Naive B cell (primary cell): ENCODE data around the gene TRAPPC5. TPM values are rescaled to one million over a fixed set of nuclear protein-coding genes. Genes with fewer than 3 reads are reported as not detected.

Source experiments
- ATAC-seq, 2 donors: fragments of 150-1000 bp; cut with Tn5 transposase; 2 replicates each; pipeline ENCODE4 v1.10.0; 2021; ENCODE audit warnings: low read depth in 2 of 2, mild to moderate bottlenecking in 2 of 2, moderate library complexity in 2 of 2
- DNase-seq: peaks from one replicate; pipeline ENCODE4 v3.0.0; 2022
- H3K27ac Mint-ChIP-seq, 6 donors: one replicate each; pipeline ENCODE4 v1.8.0; 2020 to 2022; ENCODE audit warnings: mild to moderate bottlenecking in 6 of 6, mixed read lengths in 6 of 6, moderate library complexity in 5 of 6, inconsistent platforms in 2 of 6
- H3K27me3 Mint-ChIP-seq, 3 donors: one replicate each; pipeline ENCODE4 v1.8.0; 2021 to 2022; ENCODE audit warnings: mixed read lengths in 3 of 3, mild to moderate bottlenecking in 1 of 3
- H3K36me3 Mint-ChIP-seq, 2 donors: one replicate each; pipeline ENCODE4 v1.8.0; 2020 to 2022; ENCODE audit warnings: mixed read lengths in 2 of 2, inconsistent platforms in 1 of 2, mild to moderate bottlenecking in 1 of 2
- H3K4me1 Mint-ChIP-seq, 3 donors: one replicate each; pipeline ENCODE4 v1.8.0; 2020 to 2022; ENCODE audit warnings: mixed read lengths in 3 of 3, inconsistent platforms in 1 of 3, mild to moderate bottlenecking in 1 of 3, moderate library complexity in 1 of 3
- H3K4me3 Mint-ChIP-seq, 8 donors: one replicate each; pipeline ENCODE4 v1.8.0; 2020 to 2022; ENCODE audit warnings: mild to moderate bottlenecking in 8 of 8, mixed read lengths in 8 of 8, moderate library complexity in 8 of 8, inconsistent platforms in 2 of 8
- H3K9me3 Mint-ChIP-seq, 7 donors: one replicate each; pipeline ENCODE4 v1.8.0; 2020 to 2022; ENCODE audit warnings: mixed read lengths in 7 of 7, mild to moderate bottlenecking in 5 of 7, inconsistent platforms in 2 of 7, moderate library complexity in 1 of 7
- polyA plus RNA-seq, 6 donors: library from polyadenylated mRNA; unstranded; fragments of 300-500 nt; fragmentation: Illumina TruSeq; gene quantifications; one replicate each; pipeline ENCODE4 v1.2.3, GENCODE V29; 2021; ENCODE audit warnings: low read depth in 6 of 6

Gene TRAPPC5
- polyA plus RNA-seq, 6 donors from 2014 or later: 171 to 260 (median 224) TPM

DNA sequence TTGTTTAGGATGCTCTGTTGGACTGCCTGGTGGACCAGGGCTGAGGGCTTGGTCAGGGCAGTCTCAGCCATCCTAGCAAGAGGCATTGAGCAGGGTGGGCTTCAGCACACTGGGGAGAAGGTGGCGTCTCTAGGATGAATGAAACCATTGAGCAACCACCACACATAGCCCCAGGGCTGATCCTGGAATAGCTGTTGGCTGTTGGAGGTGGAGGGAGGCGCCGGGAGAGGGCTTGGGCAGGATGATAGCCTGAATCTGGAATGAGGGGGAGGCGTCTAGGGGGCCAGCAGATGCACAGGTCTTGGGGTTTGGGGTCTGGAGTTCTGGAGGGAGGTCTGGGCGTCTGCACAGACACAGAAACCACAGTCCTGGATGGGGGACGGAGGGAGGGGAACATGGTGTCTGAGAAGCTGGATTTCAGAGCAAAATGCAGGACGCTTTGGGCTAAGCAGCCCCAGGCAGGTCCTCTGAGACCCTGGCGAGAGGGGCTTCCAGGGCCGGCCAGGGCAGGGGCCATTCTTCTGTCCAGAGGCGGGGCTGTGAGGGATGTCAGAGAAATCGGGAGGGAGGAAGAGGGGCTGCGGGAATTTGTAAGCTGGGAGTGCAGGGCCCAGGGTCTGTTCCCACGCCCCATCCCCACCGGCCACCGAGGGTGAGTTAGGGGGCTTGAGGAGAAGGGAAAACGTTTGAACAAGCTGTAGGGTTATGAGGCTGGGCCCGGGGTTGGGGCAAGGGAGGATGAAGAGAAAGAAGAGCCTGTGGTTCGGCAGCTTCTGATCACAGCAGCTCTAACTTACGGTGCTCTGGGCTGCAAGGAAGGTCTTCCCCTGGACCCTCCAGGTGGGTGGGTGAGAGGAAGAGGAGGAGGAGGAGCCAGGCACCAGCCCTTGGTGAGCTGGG is 5.2 kb downstream of the TRAPPC5 start:
- DNase-seq: no peak
- H3K36me3 Mint-ChIP-seq: peaks cover 0 to 4% of the 10 kb centered on the region in 2 donors
- no peaks in the 10 kb centered on the region for H3K27me3 Mint-ChIP-seq
- no peaks in the 10 kb centered on the region for H3K9me3 Mint-ChIP-seq
- H3K4me3 Mint-ChIP-seq: peak overlapping the region in 1 of 8 donors; percentile 45
- H3K4me1 Mint-ChIP-seq: peaks cover 31 to 58% (median 46%) of the 10 kb centered on the region in 3 donors
- no peak for ATAC-seq
- peak overlapping the region; percentile 76 to 94 (median 91) for H3K27ac Mint-ChIP-seq

- ATAC-seq: peak in 1 of 2 donors; percentile 19
- Mint-ChIP-seq H3K4me3 (no peak overlapping the region), H3K36me3 (peaks cover 0 to 4% of the 10 kb centered on the region in 2 donors), H3K27ac (peak overlapping the region; percentile 37 to 89 (median 66)), H3K4me1 (peaks cover 25 to 51% (median 35%) of the 10 kb centered on the region in 3 donors), H3K9me3 (no peaks in the 10 kb centered on the region), H3K27me3 (no peaks in the 10 kb centered on the region)
- no peak for DNase-seq
Measured at GRCh38 chr19:7687177-7687576, 6.5 kb downstream of the TRAPPC5 start.

- peak overlapping the region in 3 of 6 donors; percentile 76 to 97 (median 89) for H3K27ac Mint-ChIP-seq
- peak in 1 of 2 donors; percentile 22 for ATAC-seq
Measured at GRCh38 chr19:7689165-7689564, 8.5 kb downstream of the TRAPPC5 start.

GRCh38 chr19:7690779-7691258 is 10.2 kb downstream of the TRAPPC5 start:
- Mint-ChIP-seq H3K27ac (no peak overlapping the region), H3K4me1 (peaks cover 25 to 34% (median 32%) of the 10 kb centered on the region in 3 donors), H3K27me3 (no peaks in the 10 kb centered on the region), H3K9me3 (no peaks in the 10 kb centered on the region), H3K4me3 (no peak overlapping the region), H3K36me3 (peaks cover 0 to 4% of the 10 kb centered on the region in 2 donors)
- ATAC-seq (no peak), DNase-seq (no peak)

More at GRCh38 chr19:7689165-7689564, 8.5 kb downstream of the TRAPPC5 start:
- no peaks in the 10 kb centered on the region for H3K9me3 Mint-ChIP-seq
- no peak for DNase-seq
- peaks cover 24 to 39% (median 31%) of the 10 kb centered on the region in 3 donors for H3K4me1 Mint-ChIP-seq
- no peaks in the 10 kb centered on the region for H3K27me3 Mint-ChIP-seq
- peak overlapping the region in 1 of 8 donors; percentile 17 for H3K4me3 Mint-ChIP-seq
- peaks cover 0 to 4% of the 10 kb centered on the region in 2 donors for H3K36me3 Mint-ChIP-seq

- Mint-ChIP-seq H3K4me1 (peaks cover 23 to 30% (median 25%) of the 10 kb centered on the region in 3 donors), H3K9me3 (no peaks in the 10 kb centered on the region), H3K4me3 (no peak overlapping the region), H3K27ac (no peak overlapping the region), H3K27me3 (no peaks in the 10 kb centered on the region), H3K36me3 (peaks cover 3 to 5% of the 10 kb centered on the region in 2 donors)
- ATAC-seq: no peak
- no peak for DNase-seq
Measured at GRCh38 chr19:7691497-7691896, 10.9 kb downstream of the TRAPPC5 start.

DNA sequence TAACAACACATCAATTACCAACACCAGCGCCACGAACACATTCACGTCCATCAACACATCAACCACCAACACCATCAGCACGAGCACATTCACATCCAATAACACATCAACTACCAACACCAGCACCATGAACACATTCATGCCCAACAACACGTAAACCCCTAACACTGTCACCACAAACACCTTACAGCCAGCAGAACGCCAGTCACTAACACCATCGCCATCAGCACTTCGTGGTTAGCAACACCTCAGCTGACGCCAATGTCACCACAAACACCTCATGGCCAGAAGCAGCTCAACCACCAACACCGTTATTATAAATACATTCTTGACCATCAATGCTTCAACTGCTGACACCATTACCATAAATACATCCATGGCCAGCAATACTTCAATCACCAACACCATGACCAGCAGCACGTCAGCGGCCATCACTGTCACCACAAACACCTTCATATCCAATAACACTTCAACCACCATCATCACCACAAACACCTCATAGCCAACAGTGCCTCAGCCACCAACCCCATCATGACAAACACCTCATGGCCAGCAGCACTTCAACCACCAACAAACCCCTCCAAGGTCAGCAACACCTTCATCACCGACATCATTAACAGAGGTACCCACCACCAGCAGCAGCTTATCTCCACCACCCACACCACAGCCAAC is 11.9 kb downstream of the TRAPPC5 start:
- Mint-ChIP-seq H3K36me3 (peaks cover 7 to 8% of the 10 kb centered on the region in 2 donors), H3K27me3 (no peaks in the 10 kb centered on the region), H3K4me3 (no peak overlapping the region), H3K9me3 (no peaks in the 10 kb centered on the region), H3K27ac (no peak overlapping the region), H3K4me1 (peaks cover 22 to 35% (median 27%) of the 10 kb centered on the region in 3 donors)
- ATAC-seq (peak in 1 of 2 donors; percentile 4), DNase-seq (no peak)

DNA sequence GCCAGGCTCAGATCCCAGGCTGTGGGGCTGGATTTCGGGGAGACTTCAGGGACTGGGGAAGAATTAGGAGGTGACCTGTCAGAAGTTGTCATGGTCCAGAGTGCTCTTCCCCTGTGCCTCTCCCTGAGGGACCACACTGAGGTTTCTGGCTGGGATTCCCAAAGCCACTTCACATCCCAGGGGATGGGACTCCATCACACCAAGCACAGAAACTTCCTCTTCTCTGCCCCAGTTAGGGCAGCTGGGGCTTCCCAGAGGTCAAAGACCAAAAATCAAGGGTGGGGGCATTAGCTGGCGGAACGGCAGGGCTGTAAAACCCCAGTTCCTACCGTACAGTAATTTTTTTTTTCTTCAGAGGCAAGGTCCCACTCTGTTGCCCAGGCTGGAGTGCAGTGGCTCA is 13.9 kb downstream of the TRAPPC5 start:
- Mint-ChIP-seq H3K27ac (peak overlapping the region; percentile 82 to 95 (median 94)), H3K4me3 (peak overlapping the region in 5 of 8 donors; percentile 61 to 88 (median 72)), H3K27me3 (no peaks in the 10 kb centered on the region), H3K4me1 (peaks cover 6 to 54% (median 47%) of the 10 kb centered on the region in 3 donors), H3K36me3 (peaks cover 8 to 15% of the 10 kb centered on the region in 2 donors), H3K9me3 (no peaks in the 10 kb centered on the region)
- DNase-seq (no peak), ATAC-seq (peak; percentile 80 to 83)

DNA sequence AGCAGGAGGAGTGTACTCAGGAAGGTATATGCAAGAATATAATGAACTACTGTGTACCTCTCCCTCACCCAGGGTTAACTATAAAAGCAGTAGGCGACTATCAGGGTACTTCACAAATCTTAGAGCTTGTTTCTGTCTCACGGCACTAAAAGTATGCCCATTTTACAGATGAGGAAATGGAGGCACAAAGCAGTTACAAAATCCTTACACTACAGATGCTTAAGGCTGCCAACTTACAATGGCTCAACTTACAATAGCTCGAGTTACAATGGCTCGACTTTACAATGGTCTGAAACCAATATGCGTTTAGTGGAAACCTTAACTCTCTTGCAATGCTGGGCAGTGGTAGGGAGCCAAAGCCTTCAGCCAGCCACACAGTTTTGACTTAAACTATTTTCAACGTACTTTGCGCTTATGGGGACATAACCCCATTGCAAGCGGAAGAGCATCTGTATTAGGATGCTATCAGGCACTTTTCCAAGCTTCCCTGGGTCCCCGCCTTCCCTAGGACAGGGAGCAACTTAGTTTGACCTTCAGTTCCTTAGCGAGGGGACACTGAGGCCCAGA is 17.2 kb downstream of the TRAPPC5 start:
- no peak for ATAC-seq
- H3K4me1 Mint-ChIP-seq: peaks cover 0 to 80% (median 70%) of the 10 kb centered on the region in 3 donors
- H3K27ac Mint-ChIP-seq: peak overlapping the region; percentile 21 to 99 (median 80)
- peaks cover 11 to 22% of the 10 kb centered on the region in 2 donors for H3K36me3 Mint-ChIP-seq
- H3K27me3 Mint-ChIP-seq: no peaks in the 10 kb centered on the region
- H3K9me3 Mint-ChIP-seq: peaks cover 0 to 1% (median 0%) of the 10 kb centered on the region in 7 donors
- H3K4me3 Mint-ChIP-seq: peak overlapping the region in 7 of 8 donors; percentile 81 to 98 (median 94)
- DNase-seq: no peak

GRCh38 chr19:7698583-7698982 is 17.9 kb downstream of the TRAPPC5 start:
- ATAC-seq (no peak), DNase-seq (no peak)
- Mint-ChIP-seq H3K27ac (peak overlapping the region in 5 of 6 donors; percentile 93 to 100 (median 99)), H3K4me1 (peaks cover 0 to 88% (median 77%) of the 10 kb centered on the region in 3 donors), H3K36me3 (peaks cover 11 to 22% of the 10 kb centered on the region in 2 donors), H3K4me3 (peak overlapping the region in 7 of 8 donors; percentile 81 to 98 (median 94)), H3K9me3 (peaks cover 0 to 1% (median 0%) of the 10 kb centered on the region in 7 donors), H3K27me3 (no peaks in the 10 kb centered on the region)

GRCh38 chr19:7699003-7699402 is 18.4 kb downstream of the TRAPPC5 start:
- DNase-seq (no peak), ATAC-seq (no peak)
- peaks cover 11 to 22% of the 10 kb centered on the region in 2 donors for H3K36me3 Mint-ChIP-seq
- H3K27me3 Mint-ChIP-seq: no peaks in the 10 kb centered on the region
- peaks cover 0 to 91% (median 79%) of the 10 kb centered on the region in 3 donors for H3K4me1 Mint-ChIP-seq
- peaks cover 0 to 1% (median 0%) of the 10 kb centered on the region in 7 donors for H3K9me3 Mint-ChIP-seq
- H3K27ac Mint-ChIP-seq: peak overlapping the region; percentile 93 to 100 (median 98)
- peak overlapping the region in 7 of 8 donors; percentile 81 to 98 (median 94) for H3K4me3 Mint-ChIP-seq

DNA sequence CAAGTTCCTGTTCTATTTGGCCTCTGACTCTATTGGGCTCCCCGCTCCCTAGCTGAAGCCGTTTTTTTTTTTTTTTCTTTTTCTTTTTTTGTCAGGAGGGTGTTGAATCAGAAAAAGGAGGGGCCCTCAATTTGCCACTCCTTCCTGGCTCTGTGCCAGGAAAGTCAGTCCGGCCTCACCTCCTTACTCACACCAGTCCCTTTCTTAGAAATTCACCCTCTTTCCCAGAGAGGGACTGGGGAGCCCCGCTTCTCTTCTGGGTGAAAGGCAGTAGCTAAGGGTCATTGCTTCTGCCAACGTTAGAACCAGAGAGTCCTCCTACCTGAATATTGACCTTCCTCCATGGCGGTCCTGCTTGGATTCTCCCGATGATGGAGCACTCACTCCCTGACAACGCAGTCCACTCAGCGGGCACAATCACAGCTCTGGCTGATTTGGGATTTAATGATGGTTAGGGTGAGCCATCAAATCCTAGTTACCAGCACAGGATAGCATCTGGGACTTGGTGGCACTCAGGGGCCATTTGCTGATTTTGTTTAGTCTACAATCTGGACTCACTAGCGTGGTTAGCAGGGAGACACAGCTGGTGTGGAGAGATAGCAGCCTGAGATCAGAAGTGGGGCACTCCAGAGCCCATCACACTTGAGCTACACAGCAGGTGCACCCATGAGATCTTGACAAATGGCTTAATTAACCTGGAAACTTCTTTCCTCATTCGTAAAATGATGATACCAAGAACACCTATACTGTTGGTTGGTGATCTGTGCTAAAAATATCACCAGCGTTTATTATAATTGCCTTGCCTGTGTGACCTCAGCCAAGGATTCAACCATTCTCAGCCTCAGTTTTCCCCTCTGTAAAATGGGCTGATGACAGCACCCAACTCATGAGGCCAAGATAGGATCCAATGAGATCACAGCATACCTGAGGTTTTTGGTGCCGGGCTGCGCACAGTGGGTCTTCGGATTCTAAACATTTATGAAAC is 19.1 kb downstream of the TRAPPC5 start:
- ATAC-seq (peak; percentile 8 to 13), DNase-seq (no peak)
- H3K4me3 Mint-ChIP-seq: peak overlapping the region in 7 of 8 donors; percentile 81 to 98 (median 94)
- H3K27ac Mint-ChIP-seq: peak overlapping the region; percentile 97 to 100 (median 99)
- H3K9me3 Mint-ChIP-seq: peaks cover 0 to 1% (median 0%) of the 10 kb centered on the region in 7 donors
- peaks cover 0 to 91% (median 80%) of the 10 kb centered on the region in 3 donors for H3K4me1 Mint-ChIP-seq
- no peaks in the 10 kb centered on the region for H3K27me3 Mint-ChIP-seq
- peaks cover 11 to 22% of the 10 kb centered on the region in 2 donors for H3K36me3 Mint-ChIP-seq
